Psoas muscle (tissue), 8 donors: ENCODE measurements around the gene TIGAR. TPM values are rescaled to one million over a fixed set of nuclear protein-coding genes. Genes with fewer than 3 reads are reported as not detected.

Source experiments
- ATAC-seq, 4 donors: fragments of 200-7000 bp; cut with Tn5 transposase; one replicate each; pipeline ENCODE4 v1.9.1; 2020; ENCODE audit warnings: moderate library complexity in 3 of 4, mild to moderate bottlenecking in 2 of 4
- DNase-seq, 2 donors: peaks; one replicate each; pipeline ENCODE4 v3.0.0-alpha.2; 2020
- H3K27ac ChIP-seq: fragments of 200-600 bp; one replicate; pipeline ENCODE4 v1.8.0; 2022
- H3K27me3 ChIP-seq, 3 donors: fragments of 200-600 bp in 1 of 3; one replicate each; pipeline versions ENCODE4 v1.6.1 to v1.8.0; 2013 to 2022; ENCODE audit warnings: low read length in 2 of 3, mild to moderate bottlenecking in 2 of 3, moderate library complexity in 1 of 3; ENCODE audit not compliant: insufficient read depth in 3 of 3
- H3K36me3 ChIP-seq, 2 donors: fragments of 200-600 bp in 1 of 2; one replicate each; pipeline versions ENCODE4 v1.6.1 to v1.8.0; 2013 to 2022; ENCODE audit warnings: low read depth in 1 of 2, mild to moderate bottlenecking in 1 of 2, moderate library complexity in 1 of 2; ENCODE audit not compliant: insufficient read depth in 1 of 2
- H3K4me1 ChIP-seq: fragments of 200-600 bp; one replicate; pipeline ENCODE4 v1.8.0; 2022
- H3K4me3 ChIP-seq: fragments of 200-600 bp; one replicate; pipeline ENCODE4 v1.8.0; 2022; ENCODE audit warnings: mild to moderate bottlenecking
- H3K9me3 ChIP-seq: fragments of 200-600 bp; one replicate; pipeline ENCODE4 v1.8.0; 2022
- WGBS, 3 donors: extraction: QIAGEN DNeasy Blood & Tissue Kit; methylation state at CpG; one replicate each; pipeline versions ENCODE4 v1.1.6 to v1.1.7; 2013; 5-methylcytosine and 5-hydroxymethylcytosine counted together
- intact Hi-C, 2 donors: fragments of 100-400 bp; cut with DNase I; formaldehyde crosslinking; loops; one replicate each; pipeline versions ENCODE4 v1.11.0 to v1.14.2; 2022
- polyA plus RNA-seq, 3 donors: library from polyadenylated mRNA; stranded (reverse); fragments of 200-250 nt; gene quantifications; one replicate each; pipeline ENCODE4 v1.2.3, GENCODE V29; 2013
- total RNA-seq, 4 donors: library from RNA; stranded (reverse); fragmentation: NEBNext Ultra II Directional in 2 of 4; extraction: Animal tissue kit (Norgen Biotek cat#: 25700) in 2 of 4; gene quantifications; one replicate each; pipeline versions ENCODE4 v1.2.1 to v1.2.4, GENCODE V29; 2021 to 2023
- TF ChIP-seq, protein P1 (sequence below): fragments of 200-600 bp; IDR thresholded peaks from one replicate; pipeline ENCODE4 v1.8.0; 2022; ENCODE audit warnings: antibody characterized with exemption
- donor health status: healthy with polysubstance abuse.
- donor health status: DM: no; HTN: no; CAD: no; lungs with moderate emphysema.
- donor health status: Bipolar disorder and iron deficiency.
- donor health status: healthy.
- donor health status: DM: yes; HTN: yes; CAD: no.
- donor health status: DM: no; HTN: no; CAD: no.
- donor health status: DM: no; HTN: no; CAD: no.
- donor health status: DM: yes; HTN: yes; CAD: no.

Gene TIGAR
- total and polyA plus RNA-seq, 7 donors = 6.3 to 20.0 (median 11.8) TPM

DNA sequence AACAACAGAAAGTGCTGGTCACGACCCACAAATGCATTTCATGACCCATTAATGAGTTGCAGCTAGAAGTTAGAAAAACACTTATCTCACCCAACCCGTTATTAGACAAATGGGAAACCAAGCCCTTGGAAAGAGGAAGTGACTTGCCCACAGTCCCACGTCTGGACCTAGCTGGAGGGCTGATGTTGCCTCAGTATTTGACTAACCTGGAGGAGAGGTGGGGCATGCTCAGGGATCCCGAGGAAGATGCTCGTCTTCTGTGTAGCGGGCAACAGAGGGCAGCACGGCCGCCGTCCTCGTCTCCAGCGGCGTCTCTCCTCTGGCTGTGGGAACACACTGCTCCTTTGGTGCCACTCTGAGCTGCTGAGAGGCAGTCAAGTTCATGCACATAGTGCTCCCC lies 34.8 kb upstream of the TIGAR start:
- Histone ChIP-seq H3K27me3 (peaks cover 0 to 10% (median 2%) of the 10 kb centered on the region in 3 donors), H3K27ac (no peak overlapping the region), H3K36me3 (peaks cover 0 to 10% of the 10 kb centered on the region in 2 donors), H3K4me3 (no peak overlapping the region), H3K4me1 (no peaks in the 10 kb centered on the region), H3K9me3 (no peaks in the 10 kb centered on the region)
- TF ChIP-seq, protein P1, sequence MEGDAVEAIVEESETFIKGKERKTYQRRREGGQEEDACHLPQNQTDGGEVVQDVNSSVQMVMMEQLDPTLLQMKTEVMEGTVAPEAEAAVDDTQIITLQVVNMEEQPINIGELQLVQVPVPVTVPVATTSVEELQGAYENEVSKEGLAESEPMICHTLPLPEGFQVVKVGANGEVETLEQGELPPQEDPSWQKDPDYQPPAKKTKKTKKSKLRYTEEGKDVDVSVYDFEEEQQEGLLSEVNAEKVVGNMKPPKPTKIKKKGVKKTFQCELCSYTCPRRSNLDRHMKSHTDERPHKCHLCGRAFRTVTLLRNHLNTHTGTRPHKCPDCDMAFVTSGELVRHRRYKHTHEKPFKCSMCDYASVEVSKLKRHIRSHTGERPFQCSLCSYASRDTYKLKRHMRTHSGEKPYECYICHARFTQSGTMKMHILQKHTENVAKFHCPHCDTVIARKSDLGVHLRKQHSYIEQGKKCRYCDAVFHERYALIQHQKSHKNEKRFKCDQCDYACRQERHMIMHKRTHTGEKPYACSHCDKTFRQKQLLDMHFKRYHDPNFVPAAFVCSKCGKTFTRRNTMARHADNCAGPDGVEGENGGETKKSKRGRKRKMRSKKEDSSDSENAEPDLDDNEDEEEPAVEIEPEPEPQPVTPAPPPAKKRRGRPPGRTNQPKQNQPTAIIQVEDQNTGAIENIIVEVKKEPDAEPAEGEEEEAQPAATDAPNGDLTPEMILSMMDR = no peak
- 68 to 82% (median 69%) methylated on average over 12 of the region's 12 CpGs for WGBS, 3 donors
- no peak for ATAC-seq
- intact Hi-C loops = no loop called here
- DNase-seq = no peak

DNA sequence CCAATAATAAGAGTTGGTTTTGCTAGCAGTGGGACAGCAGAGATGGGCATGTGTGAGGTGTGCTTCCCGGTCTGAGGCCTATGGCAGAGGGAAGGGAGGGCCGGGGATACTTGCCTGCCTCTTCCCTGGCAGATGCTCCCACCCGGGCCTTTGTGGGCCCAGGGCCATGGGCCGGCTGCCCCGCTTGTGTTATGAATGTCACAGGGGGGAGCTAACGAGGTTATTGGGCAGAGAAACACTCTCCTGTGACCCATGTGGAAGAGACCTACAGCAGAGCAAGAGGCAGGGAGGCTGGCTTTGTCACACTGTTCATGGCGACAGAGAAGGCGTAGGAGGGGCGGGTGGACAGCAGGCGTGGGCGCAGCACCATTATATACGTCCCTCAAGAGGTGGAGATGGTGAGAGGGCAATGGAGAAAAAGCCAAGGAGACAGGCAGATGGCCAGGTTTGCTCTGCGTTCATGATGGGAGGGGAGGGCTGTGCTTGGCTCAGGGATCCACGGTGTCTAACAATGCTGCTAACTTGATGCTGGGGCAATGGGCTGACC lies 34.2 kb upstream of the TIGAR start:
- intact Hi-C loops = no loop called here

DNA sequence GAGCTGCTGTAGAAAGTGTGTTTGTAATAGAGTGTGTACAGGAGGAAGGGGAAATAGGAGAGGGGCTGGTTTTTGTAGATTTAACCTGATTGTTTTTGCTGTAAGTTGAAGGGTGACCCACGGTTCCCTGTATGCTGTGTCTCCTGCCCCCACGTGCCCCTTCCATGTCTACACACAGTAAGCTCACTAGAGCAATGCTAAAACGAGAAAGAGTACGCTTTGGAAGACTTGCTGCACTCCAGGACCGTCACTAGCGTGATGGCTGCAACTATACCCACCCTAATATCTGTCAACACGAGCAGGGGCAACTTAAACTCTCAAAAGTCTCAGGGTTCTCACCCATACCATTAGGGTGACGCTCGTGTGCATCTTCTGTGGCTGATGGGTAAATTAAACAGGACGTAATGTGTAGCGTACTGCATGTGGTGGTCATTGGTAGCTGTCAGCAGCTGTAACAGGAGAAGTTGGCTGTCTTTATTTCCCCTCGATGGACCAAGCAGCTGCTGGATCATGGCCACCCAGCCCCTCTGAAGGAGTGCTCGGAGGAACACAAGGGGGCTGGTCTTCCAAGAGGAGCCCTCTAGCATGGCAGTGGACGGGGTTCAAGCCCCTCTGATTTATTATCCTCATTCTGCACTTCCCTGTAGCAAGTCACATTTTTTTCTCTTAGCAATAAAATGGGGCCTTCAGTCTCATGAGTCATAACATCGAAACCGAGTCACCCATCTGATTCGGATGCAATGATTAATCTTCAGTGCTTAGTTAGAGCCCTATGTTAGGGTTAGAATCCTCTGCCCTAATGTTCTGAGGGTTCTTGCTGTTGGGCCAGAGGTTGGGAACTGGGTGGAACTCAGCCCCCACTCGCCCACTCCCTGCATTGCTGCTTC lies 33.4 kb upstream of the TIGAR start:
- Histone ChIP-seq H3K27me3 (peaks cover 0 to 10% (median 2%) of the 10 kb centered on the region in 3 donors), H3K4me3 (no peak overlapping the region), H3K27ac (no peak overlapping the region), H3K9me3 (no peaks in the 10 kb centered on the region), H3K36me3 (peaks cover 0 to 10% of the 10 kb centered on the region in 2 donors), H3K4me1 (no peaks in the 10 kb centered on the region)
- TF ChIP-seq, protein P1 = no peak
- 57 to 68% (median 61%) methylated on average over 18 of the region's 18 CpGs for WGBS, 3 donors
- DNase-seq = no peak
- ATAC-seq = no peak
- intact Hi-C loops = no loop called here

More for the DNA sequence above, 34.2 kb upstream of the TIGAR start:
- TF ChIP-seq, protein P1 = no peak
- Histone ChIP-seq H3K27ac (no peak overlapping the region), H3K4me3 (no peak overlapping the region), H3K36me3 (peaks cover 0 to 10% of the 10 kb centered on the region in 2 donors), H3K4me1 (no peaks in the 10 kb centered on the region), H3K9me3 (no peaks in the 10 kb centered on the region), H3K27me3 (peaks cover 0 to 10% (median 2%) of the 10 kb centered on the region in 3 donors)
- ATAC-seq = no peak
- WGBS, 3 donors = 51 to 63% (median 53%) methylated on average over 14 of the region's 14 CpGs
- no peak for DNase-seq

DNA sequence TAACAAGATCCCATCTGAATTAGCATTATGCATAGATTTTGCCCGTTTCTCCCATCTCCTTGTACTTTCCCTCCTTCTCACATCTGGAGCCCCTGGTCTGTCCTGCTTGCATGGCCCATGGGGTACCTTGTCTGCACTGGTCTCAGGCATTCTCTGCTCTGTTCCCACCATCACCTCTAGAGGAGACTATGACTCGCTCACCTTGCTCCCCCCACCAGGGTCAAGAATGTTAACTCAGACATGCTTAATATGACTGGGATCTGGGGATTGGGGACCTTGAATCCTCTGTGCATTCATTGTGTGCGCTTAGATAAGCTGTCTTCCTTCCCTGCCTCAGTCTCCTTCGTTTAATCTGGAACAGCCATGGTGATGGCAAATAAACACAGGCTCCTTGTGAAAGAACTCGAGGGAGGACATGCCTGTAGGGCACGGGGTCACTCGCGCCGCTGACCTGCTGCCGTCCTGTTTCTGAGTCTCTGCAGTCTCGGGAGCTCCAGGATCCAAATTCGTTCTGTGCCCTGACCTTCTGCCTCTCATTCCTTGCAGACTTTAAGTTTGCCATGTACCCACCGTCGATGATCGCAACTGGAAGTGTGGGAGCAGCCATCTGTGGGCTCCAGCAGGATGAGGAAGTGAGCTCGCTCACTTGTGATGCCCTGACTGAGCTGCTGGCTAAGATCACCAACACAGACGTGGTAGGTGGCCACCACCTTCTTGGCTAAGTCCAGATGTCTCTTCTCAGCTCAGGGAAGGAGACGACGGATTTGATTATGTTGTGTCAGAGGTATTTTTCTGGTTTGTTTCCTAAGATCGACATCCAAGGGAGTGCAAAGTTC lies 32.5 kb upstream of the TIGAR start:
- Histone ChIP-seq H3K9me3 (no peaks in the 10 kb centered on the region), H3K27ac (no peak overlapping the region), H3K4me1 (no peaks in the 10 kb centered on the region), H3K4me3 (no peak overlapping the region), H3K36me3 (peaks cover 0 to 10% of the 10 kb centered on the region in 2 donors), H3K27me3 (peaks cover 0 to 4% (median 0%) of the 10 kb centered on the region in 3 donors)
- no peak for DNase-seq
- ATAC-seq = no peak
- TF ChIP-seq, protein P1 = no peak
- WGBS, 3 donors = 72 to 79% (median 76%) methylated on average over 20 of the region's 20 CpGs
- intact Hi-C loops = no loop called here
